K562 (cell line): Measurements from ENCODE around the gene MEGF10. TPM values are rescaled to one million over a fixed set of nuclear protein-coding genes. Genes with fewer than 3 reads are reported as not detected.

Experiments
- ATAC-seq: fragments of 200-7000 bp; cut with Tn5 transposase; 3 replicates; pipeline ENCODE4 v1.9.1; 2020; ENCODE audit warnings: moderate library complexity
- BruUV-seq: library from RNA; stranded (reverse); fragments of 400-500 nt; replicated peaks from 2 replicates; lab custom pipeline; 2021; lab: Mats Ljungman, UMichigan
- CTCF ChIA-PET: fragments of 300-600 bp; formaldehyde crosslinking; extraction: SDS; loops from one replicate; lab custom pipeline; 2021; ENCODE audit warnings: low intra/inter-chr PET ratio; lab: Yijun Ruan, JAX
- POLR2A ChIA-PET: fragments of 300-600, 350-650 bp; sonication (Branson Sonifier 250); formaldehyde crosslinking; extraction: SDS; loops from one replicate; lab custom pipeline; 2021; ENCODE audit warnings: antibody characterized with exemption, inconsistent platforms; lab: Yijun Ruan, JAX
- DNase-seq, 4 experiments: peaks; one replicate each; pipeline versions ENCODE4 v3.0.0 to v3.0.0-alpha.2; 2011 to 2018; ENCODE audit warnings: low spot score in 3 of 4, mixed read lengths in 3 of 4; ENCODE audit errors: extremely low read depth in 1 of 4
- FAIRE-seq: peaks from 2 replicates; lab custom pipeline; 2011; peaks lifted over from hg19 to GRCh38; lab: Jason Lieb, UNC
- H2AFZ ChIP-seq: 2 replicates; pipeline ENCODE4 v1.6.0; 2011; ENCODE audit warnings: low read depth, low read length, control low read depth, inconsistent platforms
- H3K27ac ChIP-seq: fragments of 200-600 bp; 3 replicates; pipeline ENCODE4 v1.8.0; 2011; ENCODE audit warnings: low read depth, mild to moderate bottlenecking, control low read depth, inconsistent platforms, low read length, moderate library complexity, mixed read lengths; ENCODE audit errors: extremely low read depth
- H3K27me3 ChIP-seq, 2 experiments: fragments of 300-600 bp in 1 of 2; 2 replicates in 1 of 2; 3 replicates in 1 of 2; pipeline versions ENCODE4 v1.6.0 to v1.8.0; 2011; ENCODE audit warnings: inconsistent platforms in 2 of 2, low read length in 2 of 2, mild to moderate bottlenecking in 1 of 2, mixed read lengths in 1 of 2, moderate library complexity in 1 of 2; ENCODE audit not compliant: control insufficient read depth in 2 of 2, insufficient read depth in 2 of 2
- H3K36me3 ChIP-seq: fragments of 300-600 bp; 3 replicates; pipeline ENCODE4 v1.8.0; 2011; ENCODE audit warnings: mild to moderate bottlenecking, low read length, inconsistent platforms; ENCODE audit not compliant: control insufficient read depth, insufficient read depth
- H3K4me1 ChIP-seq, 2 experiments: fragments of 200-600 bp in 1 of 2; replicated peaks in 1 of 2; 2 replicates in 1 of 2; 3 replicates in 1 of 2; pipeline versions ENCODE4 v1.5.1 to v1.8.0; 2011; ENCODE audit warnings: inconsistent platforms in 2 of 2, low read length in 2 of 2, mild to moderate bottlenecking in 1 of 2, mixed read lengths in 1 of 2, moderate library complexity in 1 of 2; ENCODE audit not compliant: control insufficient read depth in 2 of 2, insufficient read depth in 2 of 2
- H3K4me2 ChIP-seq: 2 replicates; pipeline ENCODE4 v1.6.1; 2011; ENCODE audit warnings: low read length, control low read depth, inconsistent platforms, mixed read lengths; ENCODE audit not compliant: insufficient read depth
- H3K4me3 ChIP-seq: fragments of 200-600 bp; sonication (generic), shearing (Covaris generic); 2 replicates; pipeline ENCODE4 v1.5.1; 2016; ENCODE audit warnings: control low read depth, inconsistent platforms
- H3K79me2 ChIP-seq: fragments of 200-600 bp; 3 replicates; pipeline ENCODE4 v1.8.0; 2011; ENCODE audit warnings: low read length, inconsistent platforms; ENCODE audit not compliant: control insufficient read depth, insufficient read depth
- H3K9ac ChIP-seq, 2 experiments: 2 replicates each; pipeline versions ENCODE4 v1.6.0 to v1.6.1; 2011; ENCODE audit warnings: low read depth in 2 of 2, low read length in 2 of 2, control low read depth in 1 of 2, inconsistent platforms in 1 of 2, mild to moderate bottlenecking in 1 of 2, mixed read lengths in 1 of 2; ENCODE audit not compliant: insufficient read depth in 1 of 2
- H3K9me1 ChIP-seq: one replicate; pipeline ENCODE4 v1.6.0; 2011; ENCODE audit warnings: inconsistent platforms, mild to moderate bottlenecking, low read length, moderate library complexity; ENCODE audit not compliant: control insufficient read depth, insufficient read depth
- H3K9me3 ChIP-seq: replicated peaks from 2 replicates; pipeline ENCODE4 v1.5.1; 2011; ENCODE audit warnings: low read depth, low read length, inconsistent platforms; ENCODE audit not compliant: control insufficient read depth, insufficient read depth
- H4K20me1 ChIP-seq: replicated peaks from 2 replicates; pipeline ENCODE4 v1.6.1; 2011; ENCODE audit warnings: low read length, inconsistent platforms, mixed read lengths; ENCODE audit not compliant: control insufficient read depth, insufficient read depth
- ATF6 ChIP-seq: sonication (generic); formaldehyde crosslinking; IDR thresholded peaks from 2 replicates; pipeline ENCODE4 v1.4.0; 2020; ENCODE audit warnings: mild to moderate bottlenecking, missing genetic modification reagents
- RREB1 ChIP-seq: fragments of 250-450 bp; sonication (Bioruptor Pico); IDR thresholded peaks from 2 replicates; pipeline ENCODE4 v1.4.0; 2020
- SUPT5H ChIP-seq: fragments of 450-650 bp; IDR thresholded peaks from 2 replicates; pipeline ENCODE4 v1.6.1; 2016
- ZKSCAN3 ChIP-seq: fragments of 250-450 bp; sonication (Bioruptor Pico); IDR thresholded peaks from 2 replicates; pipeline ENCODE4 v1.4.0; 2020
- ZNF274 ChIP-seq: IDR thresholded peaks from 2 replicates; pipeline ENCODE4 v1.6.1; 2011; ENCODE audit warnings: low read depth, mild to moderate bottlenecking, low read length, moderate library complexity, borderline replicate concordance
- WGBS: fragments of 100-300 bp; shearing (Covaris generic); methylation state at CpG from one replicate; pipeline ENCODE4 v1.1.6; 2016; ENCODE audit warnings: low coverage, mixed read lengths; ENCODE audit not compliant: insufficient coverage; ENCODE audit errors: missing lambda C conversion rate; 5-methylcytosine and 5-hydroxymethylcytosine counted together
- in situ Hi-C: fragments of 300-500 bp; cut with MboI; formaldehyde crosslinking; loops from 4 replicates; pipeline ENCODE4 v1.15.0; 2018; ENCODE audit warnings: inconsistent platforms, mixed read lengths
- intact Hi-C: fragments of 100-400 bp; cut with micrococcal nuclease; formaldehyde crosslinking; loops from 2 replicates; pipeline ENCODE4 v1.14.2; 2022
- polyA plus RNA-seq, 8 experiments: library from polyadenylated mRNA; depleted of rRNA in 4 of 8; stranded (reverse) in 5 of 8; unstranded in 3 of 8; fragments of >200 nt; fragmentation: Nextera tagmentation in 2 of 8; fragmentation: Illumina TruSeq in 1 of 8; extraction: Ambion mirVana in 2 of 8; extraction: Trizol in 1 of 8; gene quantifications; 2 replicates each; pipeline versions ENCODE4 v1.2.1 to v1.2.3, GENCODE V29; 2011 to 2014; ENCODE audit warnings: inconsistent platforms in 1 of 8, missing spikeins in 1 of 8
- total RNA-seq, 7 experiments: library from RNA; depleted of rRNA in 6 of 7; stranded (reverse); fragments of >200 nt in 6 of 7; fragmentation: Illumina TruSeq in 2 of 7; extraction: Trizol in 2 of 7; gene quantifications; 2 replicates each; pipeline versions ENCODE4 v1.2.1 to v1.2.3, GENCODE V29; 2011 to 2021; ENCODE audit warnings: low replicate concordance in 1 of 7
- TF ChIP-seq, protein P1 (sequence below): sonication (generic); formaldehyde crosslinking; IDR thresholded peaks from 2 replicates; pipeline ENCODE4 v1.8.0; 2023; ENCODE audit warnings: missing genetic modification reagents, mild to moderate bottlenecking, borderline replicate concordance
- TF ChIP-seq, protein P2 (sequence below), 2 experiments: fragments of 450-650 bp in 1 of 2; sonication (generic) in 1 of 2; formaldehyde crosslinking in 1 of 2; IDR thresholded peaks in 1 of 2; conservative IDR thresholded peaks in 1 of 2; 2 replicates each; pipeline versions ENCODE4 v1.6.1 to v1.8.1; 2016 to 2023; ENCODE audit warnings: mild to moderate bottlenecking in 2 of 2, moderate library complexity in 2 of 2, inconsistent platforms in 1 of 2, missing genetic modification reagents in 1 of 2

Gene MEGF10
- total and polyA plus RNA-seq, 9 of the 15 experiments (the other 6 are each of a cell fraction or from before 2014, with no cell fraction given) = 0.07 TPM; not detected in 8

DNA sequence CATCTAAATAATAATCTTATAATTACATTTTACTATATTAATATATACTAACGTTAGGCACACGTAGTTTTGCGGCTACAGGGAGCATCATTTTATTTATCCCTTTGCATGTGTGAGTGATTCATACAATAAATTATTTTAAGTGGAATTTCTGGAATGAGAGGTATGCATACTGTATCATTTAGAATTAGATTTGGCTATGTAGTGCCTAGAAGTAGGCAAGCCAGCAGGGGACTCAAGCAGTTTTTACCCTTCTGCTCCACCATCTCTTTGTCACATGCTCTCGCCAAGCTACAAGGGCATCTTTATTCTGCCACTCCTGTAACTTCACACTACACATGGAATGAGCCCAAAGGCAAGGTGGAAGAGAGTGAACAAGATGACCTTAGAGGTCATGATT is 60.8 kb downstream of the MEGF10 start:
- H3K9me3 ChIP-seq = no peaks in the 10 kb centered on the region
- H2AFZ ChIP-seq = no peak overlapping the region
- ATAC-seq (no peak), FAIRE-seq (no peak), DNase-seq (no peak)
- 2% methylated on average over 4 of the region's 4 CpGs for WGBS
- no peaks in the 10 kb centered on the region for H3K4me1 ChIP-seq
- H3K79me2 ChIP-seq = no peaks in the 10 kb centered on the region
- no peaks in the 10 kb centered on the region for H3K9me1 ChIP-seq
- intact Hi-C loops = no loop called here
- CTCF ChIA-PET = no interaction called here
- no peak overlapping the region for H3K4me2 ChIP-seq
- H3K9ac ChIP-seq = no peak overlapping the region
- no TSS peak for BruUV-seq
- H3K4me3 ChIP-seq = no peak overlapping the region
- no peak overlapping the region for H3K27ac ChIP-seq
- H3K27me3 ChIP-seq = peaks cover 0 to 9% of the 10 kb centered on the region in 2 experiments; a peak in 3 of 5 replicates
- H4K20me1 ChIP-seq = no peaks in the 10 kb centered on the region
- in situ Hi-C loops = no loop called here
- POLR2A ChIA-PET = no interaction called here
- H3K36me3 ChIP-seq = no peaks in the 10 kb centered on the region
- TF ChIP-seq, protein P1, sequence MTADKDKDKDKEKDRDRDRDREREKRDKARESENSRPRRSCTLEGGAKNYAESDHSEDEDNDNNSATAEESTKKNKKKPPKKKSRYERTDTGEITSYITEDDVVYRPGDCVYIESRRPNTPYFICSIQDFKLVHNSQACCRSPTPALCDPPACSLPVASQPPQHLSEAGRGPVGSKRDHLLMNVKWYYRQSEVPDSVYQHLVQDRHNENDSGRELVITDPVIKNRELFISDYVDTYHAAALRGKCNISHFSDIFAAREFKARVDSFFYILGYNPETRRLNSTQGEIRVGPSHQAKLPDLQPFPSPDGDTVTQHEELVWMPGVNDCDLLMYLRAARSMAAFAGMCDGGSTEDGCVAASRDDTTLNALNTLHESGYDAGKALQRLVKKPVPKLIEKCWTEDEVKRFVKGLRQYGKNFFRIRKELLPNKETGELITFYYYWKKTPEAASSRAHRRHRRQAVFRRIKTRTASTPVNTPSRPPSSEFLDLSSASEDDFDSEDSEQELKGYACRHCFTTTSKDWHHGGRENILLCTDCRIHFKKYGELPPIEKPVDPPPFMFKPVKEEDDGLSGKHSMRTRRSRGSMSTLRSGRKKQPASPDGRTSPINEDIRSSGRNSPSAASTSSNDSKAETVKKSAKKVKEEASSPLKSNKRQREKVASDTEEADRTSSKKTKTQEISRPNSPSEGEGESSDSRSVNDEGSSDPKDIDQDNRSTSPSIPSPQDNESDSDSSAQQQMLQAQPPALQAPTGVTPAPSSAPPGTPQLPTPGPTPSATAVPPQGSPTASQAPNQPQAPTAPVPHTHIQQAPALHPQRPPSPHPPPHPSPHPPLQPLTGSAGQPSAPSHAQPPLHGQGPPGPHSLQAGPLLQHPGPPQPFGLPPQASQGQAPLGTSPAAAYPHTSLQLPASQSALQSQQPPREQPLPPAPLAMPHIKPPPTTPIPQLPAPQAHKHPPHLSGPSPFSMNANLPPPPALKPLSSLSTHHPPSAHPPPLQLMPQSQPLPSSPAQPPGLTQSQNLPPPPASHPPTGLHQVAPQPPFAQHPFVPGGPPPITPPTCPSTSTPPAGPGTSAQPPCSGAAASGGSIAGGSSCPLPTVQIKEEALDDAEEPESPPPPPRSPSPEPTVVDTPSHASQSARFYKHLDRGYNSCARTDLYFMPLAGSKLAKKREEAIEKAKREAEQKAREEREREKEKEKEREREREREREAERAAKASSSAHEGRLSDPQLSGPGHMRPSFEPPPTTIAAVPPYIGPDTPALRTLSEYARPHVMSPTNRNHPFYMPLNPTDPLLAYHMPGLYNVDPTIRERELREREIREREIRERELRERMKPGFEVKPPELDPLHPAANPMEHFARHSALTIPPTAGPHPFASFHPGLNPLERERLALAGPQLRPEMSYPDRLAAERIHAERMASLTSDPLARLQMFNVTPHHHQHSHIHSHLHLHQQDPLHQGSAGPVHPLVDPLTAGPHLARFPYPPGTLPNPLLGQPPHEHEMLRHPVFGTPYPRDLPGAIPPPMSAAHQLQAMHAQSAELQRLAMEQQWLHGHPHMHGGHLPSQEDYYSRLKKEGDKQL (CRISPR knock-in tag) = no peak
- TF ChIP-seq RREB1 (CRISPR knock-in tag) = no peak
- TF ChIP-seq ATF6 (CRISPR knock-in tag) = no peak
- no peak for TF ChIP-seq ZKSCAN3 (CRISPR knock-in tag)
- TF ChIP-seq, protein P2, sequence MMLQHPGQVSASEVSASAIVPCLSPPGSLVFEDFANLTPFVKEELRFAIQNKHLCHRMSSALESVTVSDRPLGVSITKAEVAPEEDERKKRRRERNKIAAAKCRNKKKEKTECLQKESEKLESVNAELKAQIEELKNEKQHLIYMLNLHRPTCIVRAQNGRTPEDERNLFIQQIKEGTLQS (IDR thresholded peaks at IDR 0.05) = no peak
- TF ChIP-seq, protein P2 (CRISPR knock-in tag; conservative IDR thresholded peaks at IDR 0.05) = no peak
- no peak for TF ChIP-seq SUPT5H
- no peak for TF ChIP-seq ZNF274
